Small intestine (tissue), 7 donors: Measurements from ENCODE around the gene FIG4. TPM values are rescaled to one million over a fixed set of nuclear protein-coding genes. Genes with fewer than 3 reads are reported as not detected.
"Not testable (repeated sequence)": the region's sequence is repeated elsewhere in the genome, so short reads cannot be mapped to it uniquely, and the experiment has no call there.

Experiments
- DNase-seq, 2 donors: peaks; one replicate each; pipeline versions ENCODE4 v3.0.0 to v3.0.0-alpha.2; 2013
- FAIRE-seq: peaks from 2 replicates; lab custom pipeline; 2012; peaks lifted over from hg19 to GRCh38; lab: Jason Lieb, UNC
- H3K27ac ChIP-seq, 3 donors: one replicate each; pipeline ENCODE4 v1.5.1; 2013; ENCODE audit warnings: low read length in 2 of 3, mild to moderate bottlenecking in 2 of 3, control low read depth in 1 of 3, inconsistent platforms in 1 of 3, low read depth in 1 of 3, moderate library complexity in 1 of 3
- H3K27me3 ChIP-seq, 3 donors: one replicate each; pipeline ENCODE4 v1.6.1; 2013; ENCODE audit warnings: low read length in 3 of 3, inconsistent platforms in 1 of 3; ENCODE audit not compliant: control insufficient read depth in 3 of 3, insufficient read depth in 3 of 3
- H3K36me3 ChIP-seq, 3 donors: one replicate each; pipeline ENCODE4 v1.6.1; 2013; ENCODE audit warnings: low read length in 3 of 3, inconsistent platforms in 1 of 3, low read depth in 1 of 3, mild to moderate bottlenecking in 1 of 3, moderate library complexity in 1 of 3; ENCODE audit not compliant: control insufficient read depth in 3 of 3, insufficient read depth in 2 of 3
- H3K4me1 ChIP-seq, 3 donors: one replicate each; pipeline ENCODE4 v1.6.1; 2013; ENCODE audit warnings: low read length in 2 of 3, inconsistent platforms in 1 of 3, low read depth in 1 of 3, mild to moderate bottlenecking in 1 of 3, moderate library complexity in 1 of 3; ENCODE audit not compliant: control insufficient read depth in 3 of 3, insufficient read depth in 2 of 3
- H3K4me3 ChIP-seq, 3 donors: one replicate each; pipeline ENCODE4 v1.5.1; 2013; ENCODE audit warnings: low read length in 3 of 3, control low read depth in 1 of 3, inconsistent platforms in 1 of 3, low read depth in 1 of 3, mild to moderate bottlenecking in 1 of 3, moderate library complexity in 1 of 3
- H3K9me3 ChIP-seq, 2 donors: one replicate each; pipeline ENCODE4 v1.6.1; 2013; ENCODE audit warnings: low read depth in 1 of 2, low read length in 1 of 2; ENCODE audit not compliant: control insufficient read depth in 2 of 2, insufficient read depth in 1 of 2
- WGBS, 3 donors: extraction: QIAGEN DNeasy Blood & Tissue Kit; methylation state at CpG; one replicate each; pipeline ENCODE4 v1.1.7; 2013; 5-methylcytosine and 5-hydroxymethylcytosine counted together
- polyA plus RNA-seq, 4 donors: library from polyadenylated mRNA; stranded (reverse) in 3 of 4; unstranded in 1 of 4; fragments of 200-250 nt in 3 of 4; fragments of 120-200 nt in 1 of 4; gene quantifications; one replicate each; pipeline versions ENCODE4 v1.2.1 to v1.2.3, GENCODE V29; 2013
- donor health status: healthy with polysubstance abuse.
- donor health status: control.
- donor health status: control.
- donor health status: Bipolar disorder and iron deficiency.
- donor health status: healthy.

FIG4 gene
- polyA plus RNA-seq, 4 donors = 3.8 to 14.5 (median 6.3) TPM

GRCh38 chr6:109840034-109840433, 148.9 kb downstream of the FIG4 start:
- DNase-seq = no peak
- H3K4me1 ChIP-seq = no peaks in the 10 kb centered on the region
- H3K9me3 ChIP-seq = no peaks in the 10 kb centered on the region
- no peak for FAIRE-seq
- H3K27ac ChIP-seq = no peak overlapping the region
- no peaks in the 10 kb centered on the region for H3K27me3 ChIP-seq
- no peak overlapping the region for H3K4me3 ChIP-seq
- no peaks in the 10 kb centered on the region for H3K36me3 ChIP-seq

- Histone ChIP-seq H3K4me3 (no peak overlapping the region), H3K9me3 (no peaks in the 10 kb centered on the region), H3K4me1 (no peaks in the 10 kb centered on the region), H3K36me3 (no peaks in the 10 kb centered on the region), H3K27me3 (no peaks in the 10 kb centered on the region), H3K27ac (no peak overlapping the region)
- 94 to 95% (median 94%) methylated on average over 5 of the region's 5 CpGs for WGBS, 3 donors
- no peak for DNase-seq
- FAIRE-seq = no peak
Measured at GRCh38 chr6:109840796-109841195, 149.7 kb downstream of the FIG4 start.

GRCh38 chr6:109841869-109842268, 150.8 kb downstream of the FIG4 start:
- Histone ChIP-seq H3K9me3 (no peaks in the 10 kb centered on the region), H3K4me3 (no peak overlapping the region), H3K27me3 (no peaks in the 10 kb centered on the region), H3K4me1 (no peaks in the 10 kb centered on the region), H3K36me3 (no peaks in the 10 kb centered on the region), H3K27ac (no peak overlapping the region)
- WGBS, 3 donors = 96 to 100% (median 98%) methylated on average over 3 of the region's 3 CpGs
- no peak for DNase-seq
- no peak for FAIRE-seq

- 77 to 87% (median 82%) methylated on average over 4 of the region's 4 CpGs for WGBS, 3 donors
- FAIRE-seq = no peak
Measured at GRCh38 chr6:109852713-109853112, 161.6 kb downstream of the FIG4 start.

GRCh38 chr6:109853426-109853825, 162.3 kb downstream of the FIG4 start:
- DNase-seq (no peak), FAIRE-seq (no peak)
- Histone ChIP-seq H3K4me1 (no peaks in the 10 kb centered on the region), H3K9me3 (no peaks in the 10 kb centered on the region), H3K27ac (no peak overlapping the region), H3K27me3 (no peaks in the 10 kb centered on the region), H3K4me3 (no peak overlapping the region), H3K36me3 (no peaks in the 10 kb centered on the region)
- WGBS, 3 donors = 69 to 81% (median 71%) methylated on average over 1 of the region's 1 CpG

More at GRCh38 chr6:109852713-109853112, 161.6 kb downstream of the FIG4 start:
- no peak for DNase-seq
- no peaks in the 10 kb centered on the region for H3K36me3 ChIP-seq
- H3K27me3 ChIP-seq = no peaks in the 10 kb centered on the region
- no peaks in the 10 kb centered on the region for H3K4me1 ChIP-seq
- H3K9me3 ChIP-seq = no peaks in the 10 kb centered on the region
- no peak overlapping the region for H3K4me3 ChIP-seq
- H3K27ac ChIP-seq = no peak overlapping the region

- DNase-seq (no peak), FAIRE-seq (no peak)
- no peak overlapping the region for H3K4me3 ChIP-seq
- H3K9me3 ChIP-seq = no peaks in the 10 kb centered on the region
- no peaks in the 10 kb centered on the region for H3K36me3 ChIP-seq
- H3K4me1 ChIP-seq = no peaks in the 10 kb centered on the region
- H3K27ac ChIP-seq = no peak overlapping the region
- no peaks in the 10 kb centered on the region for H3K27me3 ChIP-seq
- WGBS, 3 donors = 67 to 89% (median 79%) methylated on average over 2 of the region's 2 CpGs
Measured at GRCh38 chr6:109853951-109854350, 162.9 kb downstream of the FIG4 start.

GRCh38 chr6:109854541-109855308, 163.6 kb downstream of the FIG4 start:
- no peak for DNase-seq
- 88 to 90% (median 89%) methylated on average over 8 of the region's 8 CpGs for WGBS, 3 donors
- Histone ChIP-seq H3K4me1 (no peaks in the 10 kb centered on the region), H3K9me3 (no peaks in the 10 kb centered on the region), H3K4me3 (no peak overlapping the region), H3K36me3 (no peaks in the 10 kb centered on the region), H3K27ac (no peak overlapping the region), H3K27me3 (no peaks in the 10 kb centered on the region)
- FAIRE-seq = no peak

GRCh38 chr6:109855476-109856040, 164.5 kb downstream of the FIG4 start:
- not testable (repeated sequence) for H3K4me3 ChIP-seq, H3K27ac ChIP-seq, H3K4me1 ChIP-seq, H3K27me3 ChIP-seq, DNase-seq, H3K9me3 ChIP-seq, H3K36me3 ChIP-seq, FAIRE-seq
- WGBS, 3 donors = 92 to 96% (median 95%) methylated on average over 9 of the region's 9 CpGs
